ENCODE data around the gene SLF1.

GRCh38 chr5:94618029-94618492, 408 bp upstream of the SLF1 start:
- TF ChIP-seq CTCF (conservative IDR thresholded peaks at IDR 0.05; ENCODE audit: low read length), result no peak
- no peak for TF ChIP-seq EZH2phosphoT487 (IDR thresholded peaks at IDR 0.05; ENCODE audit: borderline replicate concordance)
